ENCODE results near the gene KLHL25.

The KLHL25 gene

GRCh38 chr15:85753261-85753660 is 41.5 kb downstream of the KLHL25 start:
- no peak for DNase-seq (ENCODE audit: extremely low spot score)
- POLR2A ChIA-PET: no interaction called here
- CTCF ChIA-PET: no interaction called here

GRCh38 chr15:85752491-85752961 is 42.2 kb downstream of the KLHL25 start:
- no peak for TF ChIP-seq HDGF (IDR thresholded peaks at IDR 0.05; ENCODE audit: borderline replicate concordance)
- no peak for TF ChIP-seq SP1 (IDR thresholded peaks at IDR 0.05)
- no peak for TF ChIP-seq NFRKB (IDR thresholded peaks at IDR 0.05)
- TF ChIP-seq ZNF384 (IDR thresholded peaks at IDR 0.05): no peak
- TF ChIP-seq PKNOX1 (IDR thresholded peaks at IDR 0.05): no peak
- no peak for TF ChIP-seq CTBP1 (IDR thresholded peaks at IDR 0.05; ENCODE audit: borderline replicate concordance)
- no peak for TF ChIP-seq BHLHE40 (IDR thresholded peaks at IDR 0.05; ENCODE audit: borderline replicate concordance)
- TF ChIP-seq LEF1 (IDR thresholded peaks at IDR 0.05; ENCODE audit: borderline replicate concordance): no peak
- no peak for TF ChIP-seq FOXK2 (IDR thresholded peaks at IDR 0.05)
- ChIA-PET CTCF (interaction anchor here (0.9 kb wide), 1 partner anchor 101 kb away, joined by 3 read pairs; no protein-coding TSS in a partner anchor), POLR2A (no interaction called here)
- no peak for DNase-seq (ENCODE audit: extremely low spot score)

More at GRCh38 chr15:85753261-85753660, 41.5 kb downstream of the KLHL25 start:
- TF ChIP-seq ZNF384 (IDR thresholded peaks at IDR 0.05): no peak
- no peak for TF ChIP-seq FOXK2 (IDR thresholded peaks at IDR 0.05)
- TF ChIP-seq FOXM1 (IDR thresholded peaks at IDR 0.05; ENCODE audit: borderline replicate concordance): no peak
- no peak for TF ChIP-seq PKNOX1 (IDR thresholded peaks at IDR 0.05)
- TF ChIP-seq NFRKB (IDR thresholded peaks at IDR 0.05): no peak
- no peak for TF ChIP-seq SP1 (IDR thresholded peaks at IDR 0.05)
- TF ChIP-seq L3MBTL2 (conservative IDR thresholded peaks at IDR 0.05): no peak
- no peak for TF ChIP-seq LEF1 (IDR thresholded peaks at IDR 0.05; ENCODE audit: borderline replicate concordance)
- no peak for TF ChIP-seq BHLHE40 (IDR thresholded peaks at IDR 0.05; ENCODE audit: borderline replicate concordance)

- POLR2A ChIA-PET: no interaction called here
- TF ChIP-seq NFRKB (IDR thresholded peaks at IDR 0.05) (no peak), L3MBTL2 (conservative IDR thresholded peaks at IDR 0.05) (no peak), FOXA1 (IDR thresholded peaks at IDR 0.05) (no peak), FOXK2 (IDR thresholded peaks at IDR 0.05) (no peak), ZNF384 (IDR thresholded peaks at IDR 0.05) (no peak), ELF4 (IDR thresholded peaks at IDR 0.05) (no peak), SP1 (IDR thresholded peaks at IDR 0.05) (no peak), SUZ12 (IDR thresholded peaks at IDR 0.05) (no peak), PKNOX1 (IDR thresholded peaks at IDR 0.05) (no peak), TARDBP (IDR thresholded peaks at IDR 0.05) (no peak), HDGF (IDR thresholded peaks at IDR 0.05; ENCODE audit: borderline replicate concordance) (no peak), FOXM1 (IDR thresholded peaks at IDR 0.05; ENCODE audit: borderline replicate concordance) (no peak), ARNT (IDR thresholded peaks at IDR 0.05) (no peak), BHLHE40 (IDR thresholded peaks at IDR 0.05; ENCODE audit: borderline replicate concordance) (no peak), LEF1 (IDR thresholded peaks at IDR 0.05; ENCODE audit: borderline replicate concordance) (no peak), CTBP1 (IDR thresholded peaks at IDR 0.05; ENCODE audit: borderline replicate concordance) (no peak)
- CTCF ChIA-PET: interaction anchor here (0.9 kb wide), 1 partner anchor 102 kb away, joined by 3 read pairs; no protein-coding TSS in a partner anchor
- no peak for DNase-seq (ENCODE audit: extremely low spot score)
Measured at GRCh38 chr15:85752124-85752475, 42.6 kb downstream of the KLHL25 start.

- ChIA-PET POLR2A (no interaction called here), CTCF (no interaction called here)
- no peak for TF ChIP-seq LEF1 (IDR thresholded peaks at IDR 0.05; ENCODE audit: borderline replicate concordance)
- no peak for TF ChIP-seq FOXK2 (IDR thresholded peaks at IDR 0.05)
- no peak for TF ChIP-seq ZNF384 (IDR thresholded peaks at IDR 0.05)
- TF ChIP-seq ELF4 (IDR thresholded peaks at IDR 0.05): no peak
- no peak for TF ChIP-seq ARNT (IDR thresholded peaks at IDR 0.05)
- no peak for TF ChIP-seq HDGF (IDR thresholded peaks at IDR 0.05; ENCODE audit: borderline replicate concordance)
- TF ChIP-seq FOXA1 (IDR thresholded peaks at IDR 0.05): no peak
- no peak for TF ChIP-seq L3MBTL2 (conservative IDR thresholded peaks at IDR 0.05)
- TF ChIP-seq BHLHE40 (IDR thresholded peaks at IDR 0.05; ENCODE audit: borderline replicate concordance): no peak
- no peak for TF ChIP-seq NFRKB (IDR thresholded peaks at IDR 0.05)
- DNase-seq (ENCODE audit: extremely low spot score): no peak
Measured at GRCh38 chr15:85751291-85752123, 43.2 kb downstream of the KLHL25 start.

GRCh38 chr15:85750319-85751290 is 44.1 kb downstream of the KLHL25 start:
- CTCF ChIA-PET: no interaction called here
- POLR2A ChIA-PET: no interaction called here
- TF ChIP-seq SP1 (IDR thresholded peaks at IDR 0.05) (no peak), TARDBP (IDR thresholded peaks at IDR 0.05) (no peak), FOXA1 (IDR thresholded peaks at IDR 0.05) (no peak), FOXK2 (IDR thresholded peaks at IDR 0.05) (no peak), LEF1 (IDR thresholded peaks at IDR 0.05; ENCODE audit: borderline replicate concordance) (no peak), HDGF (IDR thresholded peaks at IDR 0.05; ENCODE audit: borderline replicate concordance) (no peak), BHLHE40 (IDR thresholded peaks at IDR 0.05; ENCODE audit: borderline replicate concordance) (no peak), NFRKB (IDR thresholded peaks at IDR 0.05) (no peak), L3MBTL2 (conservative IDR thresholded peaks at IDR 0.05) (no peak), ARNT (IDR thresholded peaks at IDR 0.05) (no peak), ELF4 (IDR thresholded peaks at IDR 0.05) (no peak), SUZ12 (IDR thresholded peaks at IDR 0.05) (no peak), CTBP1 (IDR thresholded peaks at IDR 0.05; ENCODE audit: borderline replicate concordance) (no peak), FOXM1 (IDR thresholded peaks at IDR 0.05; ENCODE audit: borderline replicate concordance) (no peak), PKNOX1 (IDR thresholded peaks at IDR 0.05) (no peak), ZNF384 (IDR thresholded peaks at IDR 0.05) (no peak)

More at GRCh38 chr15:85750319-85751290, 44.1 kb downstream of the KLHL25 start:
- DNase-seq (ENCODE audit: extremely low spot score): no peak

Measured in HEK293T (cell line).